DMS114 treated with DMSO at 0.1 percent for 48 hours (cell line): ENCODE results near the gene KLKB1.
"Not testable (repeated sequence)": the region's sequence is repeated elsewhere in the genome, so short reads cannot be mapped to it uniquely, and the experiment has no call there.

Source experiments
- DNase-seq: peaks from one replicate; lab custom pipeline; 2025; ENCODE audit not compliant: unreplicated experiment; lab: John Stamatoyannopoulos, UW

KLKB1 gene

DNA sequence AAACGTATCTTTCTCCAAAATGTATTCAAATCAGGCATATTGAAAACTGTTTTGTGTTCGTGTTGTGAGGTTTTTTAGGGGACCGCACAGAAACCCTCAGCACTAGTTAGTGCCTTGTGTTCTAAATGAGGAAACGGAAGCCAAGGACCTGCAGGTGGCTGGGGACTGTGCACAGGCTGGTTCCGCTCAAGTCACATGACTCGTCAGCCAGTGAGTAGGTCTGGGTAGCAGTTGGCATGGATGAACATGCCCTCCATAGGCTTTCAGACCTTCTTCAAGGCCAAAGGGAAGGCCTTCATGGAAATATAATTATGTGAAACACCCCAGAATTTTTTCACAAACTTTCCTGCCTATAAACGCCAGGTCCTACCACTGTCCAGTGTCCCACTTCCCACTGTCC lies 37.4 kb downstream of the KLKB1 start:
- no peak for DNase-seq

DNA sequence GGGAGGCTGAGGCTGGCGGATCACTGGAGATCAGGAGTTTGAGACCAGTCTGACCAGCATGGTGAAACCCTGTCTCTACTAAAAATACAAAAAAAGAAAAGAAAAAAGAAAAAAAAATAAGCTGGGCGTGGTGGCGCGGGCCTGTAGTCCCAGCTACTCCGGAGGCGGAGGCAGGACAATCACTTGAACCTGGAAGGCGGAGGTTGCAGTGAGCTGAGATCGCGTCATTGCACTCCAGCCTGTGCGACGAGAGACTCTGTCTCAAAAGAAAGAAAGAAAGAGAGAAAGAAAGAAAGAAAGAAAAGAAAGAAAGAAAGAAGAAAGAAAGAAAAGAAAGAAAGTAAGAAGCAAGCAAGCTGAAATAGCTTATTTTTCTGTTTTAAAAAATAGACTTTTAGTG lies 37.9 kb downstream of the KLKB1 start:
- DNase-seq: not testable (repeated sequence)

DNA sequence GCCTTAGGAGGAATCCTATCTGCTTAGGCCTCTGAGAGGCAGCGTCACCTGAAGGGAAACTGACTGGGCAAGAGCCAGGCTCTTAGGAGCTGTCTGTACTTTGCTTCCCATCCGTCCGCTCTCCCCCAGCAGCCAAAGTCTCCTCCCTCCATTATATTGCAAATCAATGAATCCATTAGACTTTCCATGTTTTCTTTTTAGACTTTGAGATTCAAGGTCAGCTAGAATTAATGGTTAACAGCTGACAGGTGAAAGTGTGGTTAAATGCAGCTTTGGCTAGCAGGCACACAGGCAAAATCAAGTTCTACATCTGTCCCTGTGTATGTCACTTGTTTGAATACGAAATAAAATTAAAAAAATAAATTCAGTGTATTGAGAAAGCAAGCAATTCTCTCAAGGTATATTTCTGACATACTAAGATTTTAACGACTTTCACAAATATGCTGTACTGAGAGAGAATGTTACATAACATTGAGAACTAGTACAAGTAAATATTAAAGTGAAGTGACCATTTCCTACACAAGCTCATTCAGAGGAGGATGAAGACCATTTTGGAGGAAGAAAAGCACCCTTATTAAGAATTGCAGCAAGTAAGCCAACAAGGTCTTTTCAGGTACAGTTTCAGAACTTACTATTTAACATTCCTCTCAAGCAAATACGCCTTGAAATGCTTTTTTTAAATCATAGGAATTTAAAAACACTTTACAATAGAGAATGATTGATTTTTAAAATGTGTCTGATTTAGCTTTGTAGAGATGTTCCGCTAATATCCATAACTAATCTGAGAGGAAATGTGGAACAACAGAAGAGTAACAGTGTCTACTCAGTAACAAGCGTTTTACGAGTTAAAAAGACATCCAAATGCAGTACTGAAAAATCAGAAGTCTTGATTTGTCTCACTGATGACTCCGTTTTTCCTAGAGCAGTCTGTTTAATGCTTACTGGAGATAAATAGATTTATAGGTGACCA lies 38.7 kb downstream of the KLKB1 start, which contains the start of gene F11:
TSS of gene F11 (plus strand) at position 507 of the 970 bp plus-strand sequence. CDS start 948 bp downstream, outside the sequence.
- no peak for DNase-seq

DNA sequence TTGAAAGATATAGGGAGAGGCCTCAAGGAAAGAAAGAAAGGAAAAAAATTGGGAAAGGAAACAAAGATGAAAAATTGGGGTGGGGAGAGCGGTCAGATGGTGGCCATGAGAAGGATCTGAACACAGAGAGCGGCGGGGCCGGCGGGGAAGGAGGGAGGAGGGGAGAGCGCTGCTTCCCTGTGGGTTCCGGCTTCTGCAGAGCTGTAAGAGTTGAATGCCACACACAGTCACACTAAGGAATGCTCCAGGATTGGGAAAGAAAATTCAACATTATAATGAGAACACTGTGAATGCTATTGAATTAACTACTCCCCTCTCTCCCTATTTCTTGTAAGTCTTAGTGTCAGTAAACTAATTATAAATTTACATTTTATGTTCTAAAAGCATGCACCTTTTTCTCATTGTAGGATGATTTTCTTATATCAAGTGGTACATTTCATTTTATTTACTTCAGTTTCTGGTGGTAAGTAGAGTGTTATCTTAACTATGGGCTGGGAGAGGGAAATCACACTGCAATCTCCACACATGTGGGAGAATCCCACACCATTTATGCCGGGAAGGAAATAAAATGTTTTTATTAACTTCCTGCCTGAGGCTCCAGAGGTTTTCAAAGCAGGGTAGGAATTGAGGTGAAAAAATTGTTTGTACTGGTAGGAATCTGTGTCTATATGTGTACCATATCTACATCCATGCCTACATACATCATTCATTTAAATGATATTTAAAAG lies 39.6 kb downstream of the KLKB1 start:
- no peak for DNase-seq

DNA sequence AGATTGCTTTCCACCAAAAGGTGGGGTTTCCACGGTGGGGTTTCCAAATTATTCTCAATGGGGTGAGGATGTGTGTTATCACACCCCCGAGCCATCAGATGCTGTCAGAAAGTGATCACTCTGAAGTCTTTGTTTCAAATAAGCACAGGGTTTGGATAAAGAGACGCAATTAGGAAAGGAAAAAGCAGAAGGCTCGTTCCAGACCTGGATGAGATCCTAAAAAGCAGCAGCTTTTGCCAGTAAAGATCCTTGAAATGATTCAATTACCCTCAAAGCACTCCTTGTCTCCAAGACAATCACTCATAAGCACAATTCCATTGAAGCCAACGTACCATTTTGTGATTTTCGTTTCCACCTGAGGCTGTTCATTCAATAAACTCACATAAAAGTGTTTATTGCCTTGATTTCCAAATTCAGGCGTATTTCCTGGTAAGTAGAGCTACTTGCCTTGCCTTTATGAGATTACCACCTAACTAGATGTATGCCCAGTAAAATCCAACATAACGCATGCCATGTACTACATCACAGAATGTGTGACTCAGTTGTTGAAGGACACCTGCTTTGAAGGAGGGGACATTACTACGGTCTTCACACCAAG lies 43.9 kb downstream of the KLKB1 start:
- no peak for DNase-seq

DNA sequence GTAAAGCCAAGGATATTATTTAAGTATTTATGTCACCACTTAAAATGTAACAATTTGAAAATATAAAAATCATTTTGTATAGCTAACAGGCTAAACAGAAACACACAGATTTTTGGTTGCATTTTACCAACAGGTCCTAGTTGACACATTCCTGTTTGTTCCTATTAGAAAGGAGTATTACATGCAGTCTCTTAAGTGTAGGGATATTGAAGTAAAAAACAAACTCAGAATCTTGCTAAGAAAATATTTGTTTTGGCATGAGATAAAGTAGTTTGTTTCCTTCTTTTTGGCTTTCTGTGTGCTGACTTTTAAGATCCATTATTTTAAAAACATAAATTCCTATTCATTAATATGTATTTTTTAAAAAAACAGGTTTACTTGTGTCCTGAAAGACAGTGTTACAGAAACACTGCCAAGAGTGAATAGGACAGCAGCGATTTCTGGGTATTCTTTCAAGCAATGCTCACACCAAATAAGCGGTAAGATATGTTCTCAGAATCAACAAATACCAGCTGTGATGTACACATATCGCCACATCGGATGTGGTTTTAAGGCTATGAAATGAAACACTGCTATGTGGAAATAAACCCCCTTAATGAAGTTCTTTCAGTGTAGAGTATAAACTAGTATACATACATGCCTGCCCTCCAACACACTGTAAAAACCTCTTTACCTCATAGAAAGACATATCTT lies 45.5 kb downstream of the KLKB1 start:
- DNase-seq: no peak

DNA sequence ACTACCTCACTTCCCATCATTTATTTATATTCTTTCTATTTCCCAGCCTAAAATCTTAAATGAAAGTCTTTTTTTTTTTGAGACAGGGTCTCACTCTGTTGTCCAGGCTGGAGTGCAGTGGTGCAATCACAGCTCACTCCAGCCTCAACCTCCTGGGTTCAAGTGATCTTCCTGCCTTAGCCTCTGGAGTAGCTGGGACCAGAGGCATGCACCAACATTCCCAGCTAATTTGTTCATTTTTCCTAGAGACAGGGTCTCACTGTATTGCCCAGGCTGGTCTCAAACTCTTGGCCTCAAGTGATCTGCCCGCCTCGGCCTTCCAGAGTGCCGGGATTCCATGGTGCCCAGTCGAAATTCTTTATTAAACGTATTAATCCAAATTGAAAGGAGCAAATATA lies 46.1 kb downstream of the KLKB1 start:
- DNase-seq: not testable (repeated sequence)

DNA sequence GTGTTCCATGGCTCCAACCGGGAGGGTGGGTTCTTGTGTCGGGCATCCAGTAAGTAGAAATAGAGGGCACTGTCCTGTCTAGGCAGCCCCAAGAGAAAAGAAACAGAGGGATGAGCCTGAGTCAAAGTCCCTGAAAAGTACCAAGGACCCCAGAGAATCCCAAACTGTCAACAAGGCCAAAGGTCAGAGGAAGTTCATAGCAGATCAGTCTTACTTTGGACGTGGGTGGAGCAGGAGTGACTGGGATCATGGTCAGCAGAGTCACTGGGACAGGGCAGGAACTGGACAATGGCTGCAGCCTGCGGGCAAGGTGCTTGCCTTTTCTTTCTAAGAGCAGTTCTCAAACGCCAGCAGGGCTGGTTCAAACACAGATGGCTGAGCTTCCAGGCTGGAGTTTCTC lies 56.0 kb downstream of the KLKB1 start:
- DNase-seq: no peak

DNA sequence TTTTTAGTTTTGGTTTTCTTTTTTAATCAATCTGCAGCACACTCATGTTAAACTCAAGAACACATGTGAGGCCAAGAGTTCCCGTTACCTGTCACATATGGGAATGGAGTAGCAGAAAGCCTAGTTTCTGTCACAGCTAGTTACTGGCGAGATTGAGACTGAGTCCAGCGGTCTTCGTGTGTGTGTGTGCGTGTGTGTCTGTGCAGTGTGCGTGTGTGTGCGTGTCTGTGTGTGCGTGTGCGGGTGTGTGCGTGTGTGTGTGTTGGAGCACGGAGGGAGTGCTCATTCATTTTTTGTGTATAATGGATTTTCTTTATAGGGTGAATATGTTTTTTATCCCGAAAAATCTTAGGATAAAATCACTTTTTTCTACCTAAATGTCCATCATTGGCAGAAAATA lies 57.8 kb downstream of the KLKB1 start:
- no peak for DNase-seq

DNA sequence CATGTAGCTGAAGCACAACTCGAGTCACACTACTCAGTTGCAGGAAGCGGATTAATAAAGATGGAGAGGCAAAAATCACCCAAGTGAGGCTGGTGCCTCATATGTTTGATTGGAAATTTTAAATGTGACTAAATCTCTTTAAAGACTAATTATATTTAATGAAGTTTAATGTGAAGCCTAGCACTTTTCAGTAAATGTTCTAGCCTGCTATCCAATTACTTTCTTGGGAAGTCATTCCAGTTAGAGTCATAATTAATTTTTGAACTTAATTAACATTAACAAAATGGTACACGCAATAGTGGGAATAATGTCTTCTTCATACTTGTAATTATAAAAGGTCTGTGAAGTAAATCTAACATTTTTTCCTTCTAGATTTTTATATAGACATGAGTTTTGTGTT lies 59.3 kb downstream of the KLKB1 start:
- DNase-seq: no peak

DNA sequence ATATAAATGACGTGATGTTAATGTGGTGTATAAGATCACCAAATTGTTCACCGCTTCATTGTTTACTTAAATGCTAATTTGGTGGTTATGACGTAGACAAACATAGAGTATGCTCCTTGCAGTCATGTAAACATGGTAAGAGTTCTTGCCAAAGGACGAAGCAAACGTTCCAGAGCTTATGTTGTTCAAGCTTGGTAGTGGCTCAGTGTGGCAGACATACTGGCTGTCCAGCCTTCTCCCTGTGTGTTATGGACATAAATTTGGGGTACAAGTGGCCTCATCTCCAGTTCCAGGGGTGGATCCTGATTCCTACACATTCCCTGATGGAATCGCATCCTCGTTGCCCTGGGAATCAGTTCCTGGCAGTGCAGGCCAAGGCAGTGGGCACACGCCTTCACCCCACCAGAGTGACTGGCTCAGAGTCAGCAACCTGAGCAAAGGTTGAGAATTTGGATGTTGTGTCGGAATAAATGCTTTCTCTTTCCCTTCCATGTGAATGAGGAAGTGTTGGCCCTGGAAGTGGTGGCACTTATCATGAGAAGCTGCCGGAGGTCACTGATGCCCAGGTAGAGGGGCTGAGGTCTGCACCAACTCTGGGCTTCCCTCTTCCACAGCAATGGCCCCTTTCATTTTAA lies 64.1 kb downstream of the KLKB1 start:
- DNase-seq: no peak

DNA sequence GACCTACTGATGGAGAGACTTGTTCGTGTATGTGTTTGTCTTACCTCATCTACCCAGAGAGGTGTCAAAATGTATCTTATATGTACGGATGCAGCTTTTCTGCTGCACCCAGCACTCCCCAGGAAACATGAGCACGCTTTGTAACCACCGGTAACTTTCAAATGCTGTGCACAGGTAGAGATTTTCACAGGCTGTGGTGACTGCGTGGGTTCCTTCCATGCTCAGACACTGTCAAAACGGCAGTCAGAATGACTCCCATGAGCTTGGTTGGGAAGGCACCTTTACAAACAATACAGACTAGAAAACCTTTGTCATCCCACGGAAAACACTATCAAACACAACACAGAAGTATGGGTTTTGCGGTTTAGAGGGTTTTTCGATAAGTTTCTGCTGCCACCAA lies 66.9 kb downstream of the KLKB1 start:
- DNase-seq: no peak

DNA sequence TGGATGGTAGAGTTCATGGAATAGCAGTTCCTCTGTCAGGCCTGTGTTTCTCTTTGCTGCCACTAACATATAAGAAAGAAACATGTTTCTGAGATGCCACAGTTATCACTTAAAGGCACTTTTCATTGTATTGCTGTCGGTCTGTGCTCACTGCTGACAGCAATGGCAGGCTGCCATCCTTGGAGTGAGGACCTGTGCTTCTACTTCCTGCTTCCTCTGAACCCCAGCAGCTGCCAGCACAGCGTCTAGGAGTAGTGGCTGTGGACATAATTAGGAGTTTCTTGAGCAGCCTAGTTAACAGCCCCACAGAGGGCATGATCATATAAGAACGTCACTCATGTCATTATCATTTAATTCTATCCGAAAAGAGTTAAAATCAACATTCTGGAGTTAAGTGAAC lies 69.2 kb downstream of the KLKB1 start:
- no peak for DNase-seq

DNA sequence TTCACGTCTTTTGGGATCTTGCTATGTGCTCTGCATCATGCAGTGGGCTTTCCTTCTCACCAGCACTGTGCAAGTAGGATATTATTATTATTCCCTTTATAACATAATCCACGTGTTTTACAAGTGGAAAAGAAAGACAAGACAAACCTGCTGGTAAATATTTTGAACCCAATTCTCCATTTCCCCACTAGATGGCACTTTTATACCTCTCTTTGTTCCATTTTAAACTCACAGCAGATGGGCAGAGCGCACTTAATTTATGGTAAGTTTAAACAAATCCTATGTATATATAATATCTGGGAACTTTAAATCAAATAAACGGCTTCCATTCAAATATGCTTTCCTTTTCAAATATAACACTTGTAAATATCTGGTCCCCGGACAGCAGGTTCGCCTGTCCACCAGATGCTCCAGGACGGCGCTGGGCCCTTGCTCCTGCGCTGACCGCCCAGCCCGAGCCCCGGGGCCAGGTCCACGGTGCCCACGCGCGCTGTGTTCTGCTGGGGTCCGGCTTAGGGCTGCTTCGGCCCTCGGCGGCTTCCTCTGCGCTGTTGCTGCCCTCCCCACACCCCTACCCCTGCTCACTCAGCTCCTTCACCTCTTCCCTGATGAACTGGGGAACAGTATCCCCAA lies 69.8 kb downstream of the KLKB1 start:
- DNase-seq: peak; percentile 72

DNA sequence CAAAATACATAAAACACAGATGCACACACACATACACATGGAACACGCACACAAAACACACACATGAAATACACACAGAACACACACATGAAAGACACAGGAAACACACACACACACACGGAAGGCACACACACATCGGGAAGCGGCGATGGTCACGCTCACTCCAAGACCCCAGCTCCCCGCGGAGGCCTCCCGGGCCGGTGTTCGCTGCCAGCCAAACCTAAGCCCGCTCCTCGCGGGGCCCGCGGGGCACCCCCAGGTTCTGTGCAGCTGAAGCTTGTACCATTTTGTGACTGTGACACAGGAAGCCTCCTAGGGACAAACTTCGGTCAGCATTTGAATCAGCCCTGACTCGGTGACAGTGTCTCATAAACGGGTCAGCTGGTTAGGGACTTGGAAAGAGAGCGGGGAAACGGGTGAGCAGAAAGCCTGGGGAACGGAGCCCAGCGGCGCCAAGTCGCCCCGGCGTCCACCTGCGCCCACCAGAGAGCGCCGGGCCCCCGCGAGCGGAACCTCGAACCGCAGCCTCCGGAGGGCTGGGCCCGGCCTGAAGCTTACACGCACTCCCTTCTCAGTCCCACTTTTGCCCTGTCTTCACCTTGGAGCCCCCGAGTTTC lies 70.8 kb downstream of the KLKB1 start:
- DNase-seq: no peak

DNA sequence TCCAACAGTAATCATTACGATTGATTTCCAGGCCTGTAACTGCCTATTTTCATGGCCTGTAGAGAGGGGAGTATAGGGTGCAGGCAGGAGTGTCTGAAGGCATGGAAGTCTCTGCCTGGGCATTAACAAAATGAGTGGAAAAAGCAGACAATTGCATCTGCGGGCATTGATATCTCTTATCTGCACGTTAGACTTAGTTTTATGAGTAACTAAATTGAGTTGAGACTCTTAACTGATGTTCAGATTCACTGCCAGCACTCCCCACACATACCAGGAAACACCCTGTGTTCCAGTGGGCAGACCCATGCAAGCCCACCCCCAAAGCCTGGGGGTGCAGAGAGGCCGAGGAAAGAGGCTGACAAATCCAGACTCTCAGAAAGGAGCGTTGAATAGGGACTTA lies 72.0 kb downstream of the KLKB1 start:
- no peak for DNase-seq

DNA sequence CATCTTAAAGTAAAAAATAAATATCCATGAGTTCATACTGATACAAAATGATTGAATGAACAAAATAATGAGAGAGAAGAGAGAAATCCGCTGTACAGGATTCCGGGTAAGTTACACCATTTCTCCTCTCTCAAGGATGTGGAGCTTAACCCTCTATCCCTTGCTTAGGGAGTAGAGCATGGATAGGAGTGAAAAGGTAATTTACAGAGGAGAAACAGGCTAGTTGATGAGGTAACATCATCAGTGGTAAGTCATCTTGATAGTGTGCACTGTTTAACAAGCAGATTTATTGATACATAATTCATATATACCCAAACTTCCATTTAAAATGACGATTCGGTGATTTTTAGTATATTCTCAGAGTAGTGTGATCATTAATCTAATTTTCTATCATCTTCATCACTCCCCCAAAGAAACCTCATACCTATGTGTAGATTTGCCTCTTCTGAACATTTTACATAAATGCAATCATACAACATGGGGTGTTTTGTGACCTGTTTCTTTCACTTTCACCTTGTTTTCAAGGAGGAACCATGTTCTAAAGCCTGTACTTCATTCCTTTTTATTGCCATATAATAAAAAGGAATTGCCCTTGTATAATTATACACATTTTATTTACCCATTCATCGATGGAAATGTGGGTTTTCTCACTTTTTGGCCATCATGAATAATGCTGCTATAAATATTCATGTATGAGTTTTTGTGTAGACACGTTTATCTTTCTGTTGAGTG lies 73.5 kb downstream of the KLKB1 start:
- DNase-seq: no peak

DNA sequence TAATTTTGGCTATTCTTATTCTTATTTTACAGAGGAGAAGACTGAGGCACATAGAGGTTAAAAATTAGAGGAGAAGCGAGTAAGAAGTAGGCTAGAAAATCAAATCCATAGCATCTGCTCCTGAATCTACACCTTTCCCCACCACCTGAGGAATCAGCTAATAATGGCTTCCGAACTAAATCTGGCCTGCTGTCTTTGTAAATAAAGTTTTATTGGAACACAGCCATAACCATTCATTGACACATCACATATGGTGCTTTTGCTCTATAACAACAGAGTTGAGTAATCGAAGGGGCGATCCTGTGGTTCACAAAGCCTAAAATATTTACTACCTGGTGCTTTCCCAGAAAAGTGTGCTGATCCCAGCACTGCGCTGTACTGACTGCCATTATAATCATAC lies 76.9 kb downstream of the KLKB1 start:
- DNase-seq: no peak

DNA sequence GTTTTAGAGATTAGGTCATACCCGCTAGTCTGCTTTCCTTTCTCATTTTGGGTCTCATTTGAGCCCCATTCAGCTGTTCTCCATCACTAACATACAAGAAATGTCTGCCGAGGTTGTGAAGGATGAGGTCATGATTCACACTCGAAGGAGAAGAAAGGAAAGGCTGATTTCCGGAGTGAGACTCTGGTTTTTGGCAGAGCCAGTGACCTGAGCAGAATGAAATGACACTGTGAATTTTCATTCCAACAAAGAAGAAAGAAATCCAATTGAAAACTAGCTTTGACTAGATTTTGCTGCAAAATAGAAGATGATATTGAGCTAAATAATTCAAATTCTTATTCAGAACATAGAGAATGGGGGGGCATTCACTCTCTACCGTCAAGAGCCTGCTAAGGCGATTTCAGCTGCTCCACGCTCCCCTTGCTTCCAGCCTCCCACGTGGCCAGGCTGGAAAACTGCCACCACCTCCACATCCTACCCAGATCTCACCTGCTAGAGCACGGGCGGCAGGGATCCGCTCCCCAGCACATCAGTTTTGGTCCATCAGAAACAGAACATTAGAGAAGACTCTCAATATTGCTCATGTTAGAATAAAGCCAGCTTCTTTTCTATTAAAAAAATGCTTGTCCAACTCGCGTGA lies 77.7 kb downstream of the KLKB1 start:
- no peak for DNase-seq
